Activated T-cell treated with anti-CD3 and anti-CD28 coated beads for 1 hour (primary cell): ENCODE measurements around the gene RHAG.
"Not testable (repeated sequence)": the region's sequence is repeated elsewhere in the genome, so short reads cannot be mapped to it uniquely, and the experiment has no call there.

Experiments
- DNase-seq: peaks from one replicate; pipeline ENCODE4 v3.0.0-alpha.2; 2020; ENCODE audit warnings: low read depth

The RHAG gene

GRCh38 chr6:49635978-49636712 lies 494 bp downstream of the RHAG start:
- no peak for DNase-seq

- no peak for DNase-seq
These were observed 1.2 kb downstream of the RHAG start for GRCh38 chr6:49635480-49635879.

GRCh38 chr6:49634836-49635218 lies 1.8 kb downstream of the RHAG start:
- DNase-seq = no peak

- no peak for DNase-seq
These were observed 2.4 kb downstream of the RHAG start for GRCh38 chr6:49634092-49634835.

GRCh38 chr6:49633541-49633940 lies 3.1 kb downstream of the RHAG start:
- no peak for DNase-seq

GRCh38 chr6:49632727-49633126 lies 3.9 kb downstream of the RHAG start:
- no peak for DNase-seq

- not testable (repeated sequence) for DNase-seq
These were observed 7.1 kb downstream of the RHAG start for GRCh38 chr6:49629485-49630088.

GRCh38 chr6:49626811-49627210 lies 9.8 kb downstream of the RHAG start:
- no peak for DNase-seq

GRCh38 chr6:49618257-49618656 lies 18.4 kb downstream of the RHAG start:
- no peak for DNase-seq

- DNase-seq = not testable (repeated sequence)
These were observed 22.5 kb downstream of the RHAG start for GRCh38 chr6:49614144-49614543.

GRCh38 chr6:49609285-49609684 lies 27.4 kb downstream of the RHAG start:
- DNase-seq = no peak

GRCh38 chr6:49608275-49608674 lies 28.4 kb downstream of the RHAG start:
- DNase-seq = not testable (repeated sequence)

GRCh38 chr6:49607391-49607982 lies 29.2 kb downstream of the RHAG start:
- no peak for DNase-seq

- no peak for DNase-seq
These were observed 29.8 kb downstream of the RHAG start for GRCh38 chr6:49606721-49607390.

- DNase-seq = not testable (repeated sequence)
These were observed 32.6 kb downstream of the RHAG start for GRCh38 chr6:49604080-49604479.

- not testable (repeated sequence) for DNase-seq
These were observed 49.4 kb downstream of the RHAG start for GRCh38 chr6:49587262-49587661.

GRCh38 chr6:49582529-49582928 lies 54.1 kb downstream of the RHAG start:
- DNase-seq = no peak

GRCh38 chr6:49579649-49580048 lies 57.0 kb downstream of the RHAG start:
- DNase-seq = no peak

GRCh38 chr6:49576618-49577017 lies 60.0 kb downstream of the RHAG start:
- DNase-seq = no peak

GRCh38 chr6:49570474-49571079 lies 66.1 kb downstream of the RHAG start:
- no peak for DNase-seq

GRCh38 chr6:49565855-49566254 lies 70.8 kb downstream of the RHAG start:
- DNase-seq = no peak

- DNase-seq = no peak
These were observed 71.4 kb downstream of the RHAG start for GRCh38 chr6:49565261-49565660.
